HuH-7 (cell line): ENCODE results near the gene MFAP2.
"Not testable (repeated sequence)": the region's sequence is repeated elsewhere in the genome, so short reads cannot be mapped to it uniquely, and the experiment has no call there.

Experiments used
- DNase-seq: peaks from one replicate; pipeline ENCODE4 v3.0.0; 2011; ENCODE audit warnings: low spot score

The MFAP2 gene

DNA sequence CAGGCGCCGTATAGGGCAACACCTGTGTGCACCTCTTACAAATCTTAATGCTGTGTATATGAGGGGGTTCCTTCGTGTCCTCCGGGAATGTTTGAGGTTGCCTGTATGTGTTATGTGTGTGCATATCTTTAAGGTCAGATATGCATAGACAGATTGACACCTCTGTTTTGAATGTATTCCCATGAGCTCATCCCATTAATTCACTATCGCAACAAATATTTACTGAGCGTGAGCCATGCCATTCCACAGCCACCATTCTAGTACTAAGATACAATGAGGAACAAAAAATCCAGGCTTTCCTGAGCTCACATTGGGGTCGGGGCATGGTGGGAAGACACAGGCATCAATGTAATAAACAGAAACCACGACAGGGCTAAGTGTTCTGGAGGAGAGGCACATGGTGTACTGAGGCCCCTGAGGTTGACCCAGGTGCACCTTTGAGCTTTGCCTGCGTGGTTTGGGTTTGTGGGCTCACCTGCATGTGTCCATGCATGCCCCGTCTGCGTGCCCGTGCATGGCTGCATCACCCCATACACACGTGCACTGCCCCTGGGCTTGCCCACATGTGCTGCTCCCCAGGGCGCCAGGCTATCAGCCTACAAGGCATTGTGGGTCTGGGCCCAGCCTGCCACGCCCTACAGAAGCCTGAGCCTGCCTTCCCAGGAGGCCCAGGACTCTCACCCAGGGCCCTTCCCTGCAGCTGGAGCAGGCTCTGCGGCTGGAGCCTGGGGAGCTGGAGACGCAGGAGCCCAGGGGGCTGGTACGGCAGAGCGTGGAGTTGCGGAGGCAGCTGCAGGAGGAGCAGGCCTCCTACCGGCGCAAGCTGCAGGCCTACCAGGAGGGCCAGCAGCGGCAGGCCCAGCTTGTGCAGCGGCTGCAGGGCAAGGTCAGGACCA, 51.0 kb downstream of the MFAP2 start:
- DNase-seq, result not testable (repeated sequence)

DNA sequence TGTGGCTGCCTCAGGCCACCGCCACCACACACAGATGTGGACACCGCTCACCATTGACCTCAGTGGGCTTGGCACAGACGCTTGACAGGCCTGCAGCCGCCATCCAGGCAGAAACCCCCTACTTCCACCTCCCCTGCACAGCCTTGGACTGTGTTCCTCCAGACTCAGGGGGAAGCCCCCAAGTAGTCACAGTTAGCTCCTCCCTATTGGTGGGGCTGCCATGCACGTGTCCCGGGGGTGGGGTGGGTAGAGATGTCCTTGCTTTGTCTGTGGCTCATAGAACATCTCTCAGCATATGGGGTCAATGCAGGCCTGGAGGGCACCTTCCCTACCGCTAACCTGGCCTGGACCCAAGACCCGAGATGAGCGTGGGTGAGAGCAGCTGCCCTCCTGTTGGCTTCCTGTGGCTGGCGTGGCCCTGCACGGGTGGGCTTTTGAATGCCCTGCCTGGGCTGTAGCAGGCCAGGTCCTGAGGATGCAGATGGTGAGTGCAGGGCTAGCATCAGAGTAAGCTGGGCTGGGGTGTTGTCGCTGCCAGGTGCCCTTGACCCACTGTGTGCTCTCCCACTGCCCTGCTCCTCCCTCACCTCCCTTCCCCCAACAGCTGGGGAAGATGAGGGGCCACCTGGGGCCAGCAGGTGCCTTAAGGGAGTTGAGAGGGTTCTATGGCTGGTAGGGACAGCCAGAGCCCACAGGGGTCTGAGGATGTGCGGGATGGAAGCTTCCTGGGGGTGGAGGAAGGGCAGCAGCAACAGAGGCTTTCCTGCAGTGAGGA, 52.5 kb downstream of the MFAP2 start:
- no peak for DNase-seq

DNA sequence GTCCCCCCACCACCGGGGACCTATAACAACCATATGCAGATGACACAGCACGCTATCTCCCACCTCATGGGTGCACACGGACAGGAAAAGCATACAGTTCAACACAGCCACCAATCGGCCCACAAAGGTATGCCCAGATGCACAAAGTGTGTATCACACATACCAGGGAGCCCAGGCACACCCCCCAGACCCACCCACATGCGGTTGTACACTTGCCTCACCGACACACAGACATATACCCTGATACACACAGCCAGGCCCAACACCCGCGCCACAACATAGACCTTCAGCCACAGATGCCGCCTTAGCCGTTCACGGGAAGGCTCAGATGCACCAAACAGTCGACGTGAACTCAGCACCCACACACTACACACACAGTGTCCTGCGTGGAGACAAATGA, 53.2 kb downstream of the MFAP2 start:
- no peak for DNase-seq

DNA sequence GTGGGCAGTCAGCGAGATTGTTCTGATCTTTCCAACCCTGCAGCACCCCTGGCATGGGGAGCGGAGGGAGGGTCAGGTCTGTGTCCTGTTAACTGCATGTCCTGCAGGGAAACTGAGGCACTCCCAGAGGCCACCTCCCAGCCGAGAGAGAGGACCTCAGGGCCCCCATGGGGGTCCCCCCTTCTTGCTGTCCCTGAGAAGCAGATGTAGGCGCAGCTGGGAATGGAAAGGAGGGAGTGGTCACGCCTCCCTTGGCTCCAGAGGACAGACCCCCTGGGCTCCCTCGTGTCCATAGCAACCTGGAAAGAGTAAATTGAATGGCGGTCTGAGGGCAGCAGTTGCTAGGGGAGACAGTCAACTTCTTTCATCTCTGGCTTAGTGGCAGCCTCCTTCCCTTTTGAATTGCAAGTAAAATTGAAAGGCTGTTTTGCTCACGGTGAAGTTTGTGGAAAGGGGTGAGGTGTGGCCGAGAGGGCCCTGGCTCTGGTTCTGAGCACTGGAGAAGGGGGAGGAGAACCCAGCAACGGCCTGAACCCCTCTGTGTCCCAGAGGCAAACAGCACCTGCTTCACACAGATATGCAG, 53.8 kb downstream of the MFAP2 start:
- no peak for DNase-seq

DNA sequence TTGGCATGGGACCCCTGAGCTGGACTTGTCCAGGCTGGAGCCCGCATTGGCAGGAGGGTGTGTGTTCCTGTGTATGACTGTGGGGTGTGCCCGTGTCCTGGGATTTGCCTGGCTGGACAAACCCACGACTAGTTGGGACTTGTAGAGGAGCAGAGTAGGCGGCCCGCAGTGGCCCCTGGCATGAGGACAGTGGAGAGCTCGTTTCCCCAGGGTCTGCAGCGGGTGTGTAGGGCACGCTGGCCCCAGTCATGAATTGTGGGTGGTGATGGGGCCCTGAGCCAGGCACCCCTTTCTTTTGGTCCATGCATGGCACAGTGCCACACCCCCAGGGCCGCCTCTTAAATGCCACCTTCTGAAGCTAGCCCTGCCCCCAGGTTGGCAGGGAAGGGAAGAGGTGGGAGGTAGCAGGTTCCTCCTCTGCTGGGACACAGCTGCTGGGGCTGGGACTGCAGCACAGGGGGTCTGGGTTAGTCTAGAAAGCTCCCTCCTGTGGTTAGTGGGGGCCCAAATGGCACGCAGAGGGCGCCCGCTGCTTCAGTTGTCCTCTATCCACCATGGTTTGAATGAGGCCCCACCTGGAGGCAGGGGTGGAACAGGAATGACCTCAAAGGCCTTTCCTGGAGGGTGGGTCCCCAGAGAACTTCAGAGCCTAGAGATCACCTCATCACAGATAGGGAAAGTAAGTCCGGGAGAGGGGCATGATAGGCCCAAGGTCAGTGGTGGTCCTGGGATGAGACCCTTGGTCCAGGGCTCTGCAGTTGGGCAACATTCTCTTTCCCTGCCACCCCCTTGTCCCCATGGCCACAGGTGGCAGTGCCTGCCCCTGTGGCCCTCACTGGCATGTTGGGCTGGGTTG, 54.6 kb downstream of the MFAP2 start:
- DNase-seq, result no peak

DNA sequence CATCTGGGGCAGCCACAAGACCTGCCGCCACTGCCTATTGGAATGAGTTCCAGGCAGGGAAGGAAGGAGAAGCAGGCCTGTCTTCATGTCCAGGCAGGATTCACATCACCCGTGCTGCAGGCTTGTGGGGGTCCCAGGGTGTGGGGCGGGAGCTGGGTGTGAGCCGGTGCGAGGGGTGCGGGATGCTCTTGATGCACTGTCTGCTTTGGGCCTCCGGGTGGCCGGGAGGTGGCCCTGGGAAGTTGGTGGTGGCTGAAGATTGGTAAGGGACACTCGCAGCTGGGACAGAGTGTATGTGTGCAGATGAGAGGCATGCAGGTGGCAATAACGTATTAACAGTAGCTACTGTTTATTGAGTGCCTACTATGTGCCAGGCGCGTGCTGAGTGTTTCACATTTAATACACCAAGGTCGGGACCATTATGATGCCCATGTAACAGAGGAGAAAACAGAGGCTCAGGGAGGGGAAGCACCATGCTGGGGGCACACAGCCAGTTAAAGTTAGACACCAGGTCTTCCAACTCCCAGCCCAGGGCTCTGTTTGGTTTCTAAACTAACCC, 55.4 kb downstream of the MFAP2 start:
- peak; percentile 75 for DNase-seq
